BE2C (cell line): ENCODE measurements around the gene OBI1.

Experiments
- DNase-seq: peaks from one replicate; pipeline ENCODE4 v3.0.0-alpha.2; 2020
- H3K27me3 ChIP-seq: fragments of 250-450 bp; sonication (Bioruptor Pico); 2 replicates; pipeline ENCODE4 v1.5.1; 2020; ENCODE audit warnings: mild to moderate bottlenecking
- H3K36me3 ChIP-seq: fragments of 250-450 bp; sonication (Bioruptor Pico); 2 replicates; pipeline ENCODE4 v1.5.1; 2020; ENCODE audit warnings: mild to moderate bottlenecking
- H3K4me1 ChIP-seq: fragments of 250-450 bp; sonication (Bioruptor Pico); 2 replicates; pipeline ENCODE4 v1.5.1; 2020
- H3K4me3 ChIP-seq: 2 replicates; pipeline ENCODE4 v1.5.1; 2011; ENCODE audit warnings: low read depth, low read length
- H3K9me3 ChIP-seq: fragments of 250-450 bp; sonication (Bioruptor Pico); 2 replicates; pipeline ENCODE4 v1.5.1; 2020
- TF ChIP-seq, protein P1 (sequence below): IDR thresholded peaks from 2 replicates; pipeline ENCODE4 v1.5.1; 2012; ENCODE audit warnings: mild to moderate bottlenecking, low read depth, low read length

Gene OBI1

GRCh38 chr13:78618411-78618810 lies 40.5 kb downstream of the OBI1 start:
- H3K36me3 ChIP-seq: peaks cover 28% of the 10 kb centered on the region
- no peak overlapping the region for H3K4me3 ChIP-seq
- TF ChIP-seq, protein P1, sequence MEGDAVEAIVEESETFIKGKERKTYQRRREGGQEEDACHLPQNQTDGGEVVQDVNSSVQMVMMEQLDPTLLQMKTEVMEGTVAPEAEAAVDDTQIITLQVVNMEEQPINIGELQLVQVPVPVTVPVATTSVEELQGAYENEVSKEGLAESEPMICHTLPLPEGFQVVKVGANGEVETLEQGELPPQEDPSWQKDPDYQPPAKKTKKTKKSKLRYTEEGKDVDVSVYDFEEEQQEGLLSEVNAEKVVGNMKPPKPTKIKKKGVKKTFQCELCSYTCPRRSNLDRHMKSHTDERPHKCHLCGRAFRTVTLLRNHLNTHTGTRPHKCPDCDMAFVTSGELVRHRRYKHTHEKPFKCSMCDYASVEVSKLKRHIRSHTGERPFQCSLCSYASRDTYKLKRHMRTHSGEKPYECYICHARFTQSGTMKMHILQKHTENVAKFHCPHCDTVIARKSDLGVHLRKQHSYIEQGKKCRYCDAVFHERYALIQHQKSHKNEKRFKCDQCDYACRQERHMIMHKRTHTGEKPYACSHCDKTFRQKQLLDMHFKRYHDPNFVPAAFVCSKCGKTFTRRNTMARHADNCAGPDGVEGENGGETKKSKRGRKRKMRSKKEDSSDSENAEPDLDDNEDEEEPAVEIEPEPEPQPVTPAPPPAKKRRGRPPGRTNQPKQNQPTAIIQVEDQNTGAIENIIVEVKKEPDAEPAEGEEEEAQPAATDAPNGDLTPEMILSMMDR: no peak
- H3K27me3 ChIP-seq: no peaks in the 10 kb centered on the region
- H3K9me3 ChIP-seq: no peaks in the 10 kb centered on the region
- H3K4me1 ChIP-seq: no peaks in the 10 kb centered on the region
- DNase-seq: no peak

GRCh38 chr13:78611040-78611439 lies 47.9 kb downstream of the OBI1 start:
- Histone ChIP-seq H3K4me3 (no peak overlapping the region), H3K36me3 (peaks cover 14% of the 10 kb centered on the region), H3K4me1 (peaks cover 9% of the 10 kb centered on the region), H3K27me3 (peaks cover 43% of the 10 kb centered on the region), H3K9me3 (no peaks in the 10 kb centered on the region)
- TF ChIP-seq, protein P1: no peak
- DNase-seq: no peak

DNA sequence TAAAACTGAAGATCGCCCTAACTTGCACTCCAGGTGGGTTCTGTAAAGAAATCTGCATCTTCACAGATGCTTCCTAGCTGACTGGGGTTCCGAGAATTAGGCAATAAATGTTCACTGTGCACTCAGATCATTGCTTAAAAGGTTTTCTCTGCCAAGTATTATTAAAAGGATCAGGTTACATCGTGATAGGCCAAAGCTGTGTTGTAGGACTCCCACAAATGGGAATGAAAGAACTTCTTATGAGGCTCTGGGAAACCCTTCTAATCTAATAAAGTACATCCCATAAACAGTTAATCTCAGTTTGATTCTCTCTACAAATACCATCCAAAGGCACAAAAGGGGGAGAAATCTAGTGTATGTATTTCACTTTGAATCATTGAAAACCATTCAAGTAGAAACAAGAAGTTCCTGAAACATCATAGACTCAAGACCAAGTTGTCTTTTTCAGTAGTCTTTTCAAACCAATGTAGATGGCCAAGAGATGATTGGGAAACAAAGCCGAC lies 48.5 kb downstream of the OBI1 start:
- H3K4me1 ChIP-seq: peaks cover 9% of the 10 kb centered on the region
- TF ChIP-seq, protein P1: no peak
- no peak overlapping the region for H3K4me3 ChIP-seq
- H3K9me3 ChIP-seq: no peaks in the 10 kb centered on the region
- DNase-seq: no peak
- peaks cover 7% of the 10 kb centered on the region for H3K36me3 ChIP-seq
- H3K27me3 ChIP-seq: peaks cover 50% of the 10 kb centered on the region

- peaks cover 58% of the 10 kb centered on the region for H3K27me3 ChIP-seq
- TF ChIP-seq, protein P1: no peak
- no peaks in the 10 kb centered on the region for H3K9me3 ChIP-seq
- H3K36me3 ChIP-seq: peaks cover 3% of the 10 kb centered on the region
- peaks cover 13% of the 10 kb centered on the region for H3K4me1 ChIP-seq
- peak overlapping the region; percentile 68 for H3K4me3 ChIP-seq
- peak; percentile 57 for DNase-seq
These were observed 49.3 kb downstream of the OBI1 start for GRCh38 chr13:78609464-78610205.

- peak overlapping the region; percentile 68 for H3K4me3 ChIP-seq
- TF ChIP-seq, protein P1: no peak
- peaks cover 65% of the 10 kb centered on the region for H3K27me3 ChIP-seq
- no peaks in the 10 kb centered on the region; the same call in 1 of the 2 replicates for H3K36me3 ChIP-seq
- H3K4me1 ChIP-seq: peaks cover 13% of the 10 kb centered on the region
- H3K9me3 ChIP-seq: no peaks in the 10 kb centered on the region
- DNase-seq: peak; percentile 24
These were observed 50.1 kb downstream of the OBI1 start for GRCh38 chr13:78608688-78609463.

- peaks cover 71% of the 10 kb centered on the region for H3K27me3 ChIP-seq
- H3K9me3 ChIP-seq: no peaks in the 10 kb centered on the region
- DNase-seq: no peak
- peaks cover 13% of the 10 kb centered on the region for H3K4me1 ChIP-seq
- peak overlapping the region; percentile 68 for H3K4me3 ChIP-seq
- no peaks in the 10 kb centered on the region; the same call in 1 of the 2 replicates for H3K36me3 ChIP-seq
- TF ChIP-seq, protein P1: no peak
These were observed 50.7 kb downstream of the OBI1 start for GRCh38 chr13:78608252-78608687.
